HG03432 (cell line): ENCODE measurements around the gene MRPL47.
A peak's percentile ranks its signal among the peaks of the same experiment; 100 is the strongest.
"Not testable (repeated sequence)": the region's sequence is repeated elsewhere in the genome, so short reads cannot be mapped to it uniquely, and the experiment has no call there.

Source experiments
- ATAC-seq: cut with Tn5 transposase; IDR thresholded peaks from one replicate; pipeline ENCODE4 v1.9.1; 2021; ENCODE audit warnings: mild to moderate bottlenecking, moderate library complexity; ENCODE audit not compliant: unreplicated experiment

Gene MRPL47

GRCh38 chr3:179604321-179605078, at the start of gene MRPL47, which contains the start of gene NDUFB5:
MRPL47 (minus strand) TSS chr3:179604638; CDS start chr3:179604624, 14 bp downstream.
NDUFB5 (plus strand) TSS chr3:179604794; CDS start chr3:179604816, 22 bp downstream.
- ATAC-seq: peak; percentile 97

- ATAC-seq: peak; percentile 65
These were observed 48.8 kb upstream of the MRPL47 start for GRCh38 chr3:179653096-179653797.

- ATAC-seq: peak; percentile 73
These were observed 48.1 kb upstream of the MRPL47 start, which contains the start of gene USP13 for GRCh38 chr3:179652447-179653095. USP13 (plus strand) TSS chr3:179653040; CDS start chr3:179653226, 186 bp downstream.

- ATAC-seq: no peak
These were observed 47.4 kb upstream of the MRPL47 start for GRCh38 chr3:179651687-179652446.

GRCh38 chr3:179646177-179646576, 41.7 kb upstream of the MRPL47 start:
- ATAC-seq: no peak

- not testable (repeated sequence) for ATAC-seq
These were observed 39.4 kb upstream of the MRPL47 start for GRCh38 chr3:179643837-179644236.

GRCh38 chr3:179642871-179643270, 38.4 kb upstream of the MRPL47 start:
- ATAC-seq: no peak

- ATAC-seq: no peak
These were observed 36.0 kb upstream of the MRPL47 start for GRCh38 chr3:179640469-179640868.

- ATAC-seq: peak; percentile 53
These were observed 26.5 kb upstream of the MRPL47 start for GRCh38 chr3:179630753-179631451.

- ATAC-seq: no peak
These were observed 20.0 kb upstream of the MRPL47 start for GRCh38 chr3:179624451-179624850.

- ATAC-seq: no peak
These were observed 17.6 kb upstream of the MRPL47 start for GRCh38 chr3:179622023-179622422.

GRCh38 chr3:179615458-179616173, 11.2 kb upstream of the MRPL47 start:
- ATAC-seq: no peak

- ATAC-seq: no peak
These were observed 9.4 kb upstream of the MRPL47 start for GRCh38 chr3:179613807-179614206.

- ATAC-seq: no peak
These were observed 5.6 kb upstream of the MRPL47 start for GRCh38 chr3:179610066-179610465.

GRCh38 chr3:179608931-179609720, 4.7 kb upstream of the MRPL47 start:
- peak; percentile 51 for ATAC-seq

GRCh38 chr3:179606534-179607085, 2.2 kb upstream of the MRPL47 start:
- ATAC-seq: no peak

- no peak for ATAC-seq
These were observed 607 bp downstream of the MRPL47 start for GRCh38 chr3:179603831-179604230.

GRCh38 chr3:179603321-179603720, 1.1 kb downstream of the MRPL47 start:
- no peak for ATAC-seq
